ENCODE data around the gene NECTIN2.
"Not testable (repeated sequence)": the region's sequence is repeated elsewhere in the genome, so short reads cannot be mapped to it uniquely, and the experiment has no call there.

NECTIN2 gene

DNA sequence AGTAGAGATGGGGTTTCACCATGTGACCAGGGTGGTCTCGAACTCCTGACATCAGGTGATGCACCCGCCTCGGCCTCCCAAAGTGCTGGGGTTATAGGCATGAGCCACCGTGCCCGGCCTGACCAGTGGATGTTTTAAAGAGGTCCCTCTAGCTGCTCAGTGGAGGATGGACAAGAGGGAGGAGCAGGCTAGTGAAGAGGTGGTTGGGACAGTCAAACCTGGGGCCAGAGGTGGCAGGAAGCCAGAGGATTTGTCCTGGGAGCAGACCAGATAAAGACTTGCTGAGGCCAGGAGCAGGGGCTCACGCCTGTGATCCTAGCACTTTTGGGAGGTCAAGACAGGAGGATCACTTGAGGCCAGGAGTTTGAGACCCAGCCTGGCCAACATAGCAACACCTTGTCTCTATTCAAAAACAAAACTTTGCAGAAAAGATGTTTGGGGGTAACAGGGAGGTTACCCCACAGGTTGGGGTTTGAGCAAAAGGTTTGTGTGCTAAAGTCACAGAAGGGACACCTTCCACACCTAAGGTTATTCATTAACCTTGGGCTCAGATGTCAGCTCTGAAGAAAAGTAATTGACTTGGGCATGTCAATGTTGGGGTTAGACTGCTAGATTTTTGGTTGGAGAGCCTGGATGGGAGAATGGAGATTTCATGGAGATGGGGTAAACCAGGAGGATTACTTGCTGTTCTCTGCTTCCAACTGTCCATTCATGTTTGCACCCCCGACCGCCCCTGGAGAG lies 28.2 kb upstream of the NECTIN2 start:
- no peak for DNase-seq

GRCh38 chr19:44818466-44819031 lies 27.5 kb upstream of the NECTIN2 start:
- no peak for DNase-seq

DNA sequence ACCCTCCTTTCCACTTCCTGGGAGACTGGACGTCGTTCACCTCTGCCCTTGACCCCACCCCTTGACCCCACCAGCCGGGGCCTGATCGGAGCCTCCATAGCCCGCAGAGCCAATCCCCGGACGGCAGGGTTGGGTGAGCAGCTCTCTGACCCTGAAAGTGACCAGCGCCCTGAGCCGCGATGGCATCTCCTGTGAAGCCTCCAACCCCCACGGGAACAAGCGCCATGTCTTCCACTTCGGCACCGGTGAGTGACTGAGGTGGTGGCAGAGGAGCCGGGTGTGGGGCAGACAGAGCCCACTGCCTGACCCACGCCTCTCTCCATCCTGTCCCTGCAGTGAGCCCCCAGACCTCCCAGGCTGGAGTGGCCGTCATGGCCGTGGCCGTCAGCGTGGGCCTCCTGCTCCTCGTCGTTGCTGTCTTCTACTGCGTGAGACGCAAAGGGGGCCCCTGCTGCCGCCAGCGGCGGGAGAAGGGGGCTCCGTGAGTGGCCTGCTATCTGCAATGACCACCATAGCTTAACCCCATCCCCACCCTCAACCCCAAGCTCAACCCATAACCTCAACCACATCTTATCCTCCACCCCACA lies 26.8 kb upstream of the NECTIN2 start:
- DNase-seq = no peak

DNA sequence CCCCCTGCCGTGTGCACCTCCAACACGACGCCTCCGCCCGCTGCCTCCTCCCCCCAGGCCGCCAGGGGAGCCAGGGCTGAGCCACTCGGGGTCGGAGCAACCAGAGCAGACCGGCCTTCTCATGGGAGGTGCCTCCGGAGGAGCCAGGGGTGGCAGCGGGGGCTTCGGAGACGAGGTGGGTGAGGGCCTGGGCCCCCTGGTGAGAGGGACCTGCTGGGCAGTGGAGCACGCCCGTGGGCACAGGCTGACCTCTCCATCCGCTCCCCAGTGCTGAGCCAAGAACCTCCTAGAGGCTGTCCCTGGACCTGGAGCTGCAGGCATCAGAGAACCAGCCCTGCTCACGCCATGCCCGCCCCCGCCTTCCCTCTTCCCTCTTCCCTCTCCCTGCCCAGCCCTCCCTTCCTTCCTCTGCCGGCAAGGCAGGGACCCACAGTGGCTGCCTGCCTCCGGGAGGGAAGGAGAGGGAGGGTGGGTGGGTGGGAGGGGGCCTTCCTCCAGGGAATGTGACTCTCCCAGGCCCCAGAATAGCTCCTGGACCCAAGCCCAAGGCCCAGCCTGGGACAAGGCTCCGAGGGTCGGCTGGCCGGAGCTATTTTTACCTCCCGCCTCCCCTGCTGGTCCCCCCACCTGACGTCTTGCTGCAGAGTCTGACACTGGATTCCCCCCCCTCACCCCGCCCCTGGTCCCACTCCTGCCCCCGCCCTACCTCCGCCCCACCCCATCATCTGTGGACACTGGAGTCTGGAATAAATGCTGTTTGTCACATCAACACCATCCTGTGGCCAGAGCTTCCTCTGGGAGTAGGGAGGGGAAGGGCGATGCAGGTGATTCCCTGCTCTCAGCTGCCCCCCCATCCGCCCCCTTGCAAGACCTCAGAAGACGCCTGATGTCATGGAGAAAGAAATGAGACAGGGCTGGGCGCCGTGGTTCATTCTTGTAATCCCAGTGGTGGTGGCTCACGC lies 25.2 kb upstream of the NECTIN2 start:
- no peak for DNase-seq

- DNase-seq = no peak
Measured at GRCh38 chr19:44822177-44822576, 23.9 kb upstream of the NECTIN2 start.

DNA sequence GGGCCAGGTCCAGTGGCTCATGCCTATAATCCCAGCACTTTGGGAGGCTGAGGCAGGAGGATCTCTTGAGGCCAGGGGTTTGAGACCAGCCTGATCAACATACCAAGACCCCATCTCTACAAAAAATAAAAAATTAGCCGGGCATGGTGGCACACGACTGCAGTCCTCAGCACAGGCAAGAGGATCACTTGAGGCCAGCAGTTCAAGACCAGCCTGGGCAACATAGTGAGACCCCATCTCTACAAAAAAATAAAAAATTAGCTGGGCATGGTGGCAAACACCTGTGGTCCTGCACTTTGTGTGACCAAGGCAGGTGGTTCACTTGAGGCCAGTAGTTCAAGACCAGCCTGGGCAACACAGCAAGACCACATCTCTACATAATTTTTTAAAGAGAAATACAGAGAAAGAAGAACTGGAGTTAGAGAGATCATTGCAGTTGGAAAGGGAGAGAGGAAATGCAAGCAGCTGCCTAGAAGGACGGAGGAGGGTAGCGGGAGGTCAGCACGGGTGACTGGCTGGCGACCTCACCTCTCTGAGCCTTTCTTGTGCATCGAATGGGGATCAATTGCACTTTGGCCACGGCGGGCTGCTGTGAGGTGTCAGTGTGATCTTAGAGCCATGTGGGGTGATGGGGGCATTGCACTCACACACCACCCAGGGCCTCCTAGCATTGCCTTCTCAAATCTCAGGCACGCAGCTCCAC lies 23.3 kb upstream of the NECTIN2 start:
- DNase-seq = no peak

- DNase-seq = no peak
Measured at GRCh38 chr19:44823373-44823698, 22.8 kb upstream of the NECTIN2 start.

- no peak for DNase-seq
Measured at GRCh38 chr19:44824761-44825160, 21.3 kb upstream of the NECTIN2 start.

DNA sequence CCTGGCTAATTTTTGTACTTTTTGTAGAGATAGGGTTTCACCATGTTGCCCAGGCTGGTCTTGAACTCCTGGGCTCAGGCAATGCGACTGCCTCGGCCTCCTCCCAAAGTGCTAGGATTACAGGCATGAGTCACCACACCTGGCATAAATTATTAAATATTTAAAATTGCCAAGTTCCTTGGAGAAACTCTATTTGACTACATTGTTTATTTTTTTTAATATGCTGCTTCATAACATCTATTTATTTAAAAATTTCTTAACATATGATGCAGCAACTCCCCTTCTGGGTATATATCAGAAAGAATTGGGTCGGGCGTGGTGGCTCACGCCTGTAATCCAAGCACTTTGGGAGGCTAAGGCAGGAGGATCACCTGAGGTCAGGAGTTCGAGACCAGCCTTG lies 13.2 kb upstream of the NECTIN2 start:
- not testable (repeated sequence) for DNase-seq

GRCh38 chr19:44834399-44834798 lies 11.7 kb upstream of the NECTIN2 start:
- DNase-seq = not testable (repeated sequence)

DNA sequence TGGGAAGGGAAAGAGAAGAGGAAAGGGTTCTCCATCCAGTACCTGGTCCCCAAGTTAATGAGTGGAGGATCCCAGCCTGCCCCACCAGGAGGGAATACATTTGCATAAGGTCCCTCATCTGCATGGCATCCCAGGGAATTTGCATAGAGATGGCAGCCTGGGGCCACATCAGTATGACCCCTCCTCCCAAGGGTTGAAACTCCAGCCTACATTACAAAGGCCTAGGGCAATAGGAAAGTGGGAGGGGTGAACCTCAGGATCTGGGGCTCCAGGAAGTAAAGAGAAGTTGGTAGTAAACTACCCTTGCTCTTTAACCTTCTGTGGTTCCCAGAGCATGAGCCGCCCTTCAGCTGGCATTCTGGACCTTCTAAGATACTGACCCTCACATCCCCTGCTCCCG lies 6.8 kb upstream of the NECTIN2 start:
- DNase-seq = no peak

- DNase-seq = no peak
Measured at GRCh38 chr19:44840811-44841210, 5.3 kb upstream of the NECTIN2 start.

- DNase-seq = no peak
Measured at GRCh38 chr19:44841231-44841630, 4.9 kb upstream of the NECTIN2 start.

- DNase-seq = no peak
Measured at GRCh38 chr19:44845286-44845611, 848 bp upstream of the NECTIN2 start.

- no peak for DNase-seq
Measured at GRCh38 chr19:44846455-44847143, 502 bp downstream of the NECTIN2 start.

DNA sequence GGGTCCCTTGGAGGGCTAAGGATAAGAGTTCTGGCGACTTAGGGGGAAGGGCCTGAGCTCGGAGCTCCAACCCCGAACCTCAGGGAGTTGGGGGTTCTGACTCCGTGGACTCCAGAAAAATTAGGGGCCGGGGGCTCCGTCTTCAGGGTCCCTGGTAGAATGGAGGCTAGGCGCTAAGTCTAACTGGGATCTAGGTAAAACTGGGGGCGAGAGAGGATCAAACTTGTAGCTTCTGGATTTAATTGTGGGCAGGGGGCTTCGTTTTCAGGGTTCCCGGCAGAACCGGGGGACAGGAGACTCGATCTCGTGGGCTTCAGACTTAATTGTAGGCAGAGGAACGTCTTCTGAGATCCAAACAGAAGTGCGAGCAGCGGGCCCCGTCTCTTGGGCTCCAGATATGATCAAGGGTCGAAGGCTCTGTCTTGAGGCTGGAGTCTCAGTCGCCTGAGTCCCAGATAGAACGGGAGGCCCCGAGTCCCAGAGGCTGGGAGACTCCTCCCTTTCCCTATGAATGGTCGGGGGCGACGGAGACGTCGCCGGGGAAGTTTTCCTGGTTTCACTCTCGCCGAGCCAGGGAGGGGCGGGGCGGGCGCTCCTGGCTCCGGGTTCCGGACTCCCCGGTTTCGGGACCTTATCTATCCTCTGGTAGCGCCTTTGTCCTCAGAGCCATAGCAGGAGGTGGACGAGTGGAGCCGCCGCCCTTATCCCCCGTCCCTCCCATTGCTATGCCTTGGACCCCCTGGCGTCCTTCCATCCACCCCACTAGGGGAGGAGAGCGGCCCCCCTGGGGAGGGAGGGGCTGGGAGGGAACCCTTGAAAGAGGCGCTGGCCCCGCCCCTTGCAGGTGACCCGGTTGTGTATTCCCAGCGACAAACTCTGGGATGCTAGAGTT lies 1.3 kb downstream of the NECTIN2 start:
- peak; percentile 22 for DNase-seq

GRCh38 chr19:44848036-44848811 lies 2.1 kb downstream of the NECTIN2 start:
- no peak for DNase-seq

DNA sequence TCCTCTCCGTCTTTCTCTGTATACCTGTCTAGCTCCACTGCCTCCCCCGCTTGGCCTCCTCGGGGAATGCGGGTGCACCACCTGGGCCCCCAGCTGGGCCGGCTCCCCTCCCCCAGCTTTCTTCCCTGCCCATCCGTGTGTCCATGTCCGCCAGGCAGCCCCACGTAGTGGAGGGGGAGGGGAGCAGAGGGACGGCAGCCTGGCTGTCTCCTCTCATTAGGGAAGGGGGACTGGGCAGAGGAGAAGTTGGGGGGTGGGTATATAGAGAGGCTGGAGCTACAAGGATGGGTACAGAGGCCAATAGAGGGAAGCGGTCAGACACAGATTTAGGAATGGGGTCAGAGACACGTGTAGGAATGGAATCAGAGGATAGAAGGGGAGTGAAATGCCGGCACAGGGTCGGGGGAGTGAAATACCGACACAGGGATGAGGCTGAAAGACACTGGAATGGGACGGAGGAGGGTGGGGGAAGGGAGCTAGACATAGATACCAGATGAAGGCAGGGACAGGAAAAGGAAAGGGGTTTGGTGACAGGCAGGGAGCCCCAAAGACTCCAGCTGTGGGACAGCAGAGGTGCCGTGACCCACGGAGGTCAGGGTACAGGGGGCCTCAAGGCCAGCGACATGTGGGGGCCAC lies 2.8 kb downstream of the NECTIN2 start:
- no peak for DNase-seq

DNA sequence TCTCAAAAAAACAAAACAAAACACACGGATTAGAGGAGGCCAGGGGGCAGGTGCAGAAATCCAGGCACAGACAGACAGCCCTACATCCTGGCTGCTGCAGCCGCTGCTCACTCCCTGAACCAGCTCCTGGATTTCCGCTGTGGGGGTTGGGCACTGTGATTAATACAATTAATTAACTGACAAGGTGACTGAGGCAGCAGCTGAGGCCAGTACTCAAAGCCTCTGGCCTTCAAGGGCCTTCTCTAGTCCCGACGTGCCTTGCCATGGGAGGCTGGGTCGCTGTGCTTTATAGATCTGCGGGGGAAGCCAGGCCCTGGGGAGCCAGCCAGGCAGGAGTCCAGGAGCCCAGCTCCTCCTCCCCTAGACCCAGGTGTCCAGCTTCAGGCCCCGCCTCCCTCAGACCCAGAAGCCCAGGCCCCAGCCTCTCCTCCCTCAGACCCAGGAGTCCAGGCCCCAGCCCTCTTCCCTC lies 4.6 kb downstream of the NECTIN2 start:
- DNase-seq = no peak

DNA sequence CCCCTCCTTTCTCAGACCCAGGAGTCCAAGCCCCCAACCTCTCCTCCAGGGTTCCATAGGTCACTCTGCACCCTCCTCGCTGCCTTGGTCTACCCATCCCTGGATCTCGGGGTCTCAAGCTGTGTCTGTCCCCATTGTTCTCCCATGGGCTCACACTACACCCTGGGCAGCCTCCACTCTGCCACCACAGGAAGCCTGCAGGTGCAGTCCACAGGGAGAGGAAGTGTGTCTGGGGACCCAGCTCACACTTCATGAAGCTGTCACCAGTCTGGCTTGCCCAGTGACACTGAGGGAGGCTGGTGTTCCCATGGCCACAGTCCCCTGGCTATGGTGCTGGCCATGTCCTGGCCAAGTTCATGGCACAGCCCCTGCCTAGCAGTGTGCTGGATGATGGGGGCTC lies 5.3 kb downstream of the NECTIN2 start:
- no peak for DNase-seq
